ENCODE data around the gene APBB1IP.

APBB1IP gene

GRCh38 chr10:26481914-26482550 is 43.9 kb downstream of the APBB1IP start:
- no peaks in the 10 kb centered on the region for H3K9me2 ChIP-seq (replicated peaks; ENCODE audit: insufficient read depth, low read length)
- no peaks in the 10 kb centered on the region for H3K27me3 ChIP-seq (ENCODE audit: low read length)
- H3K9ac ChIP-seq (ENCODE audit: low read length): peak overlapping the region; percentile 49
- no peak overlapping the region for H2AFZ ChIP-seq (ENCODE audit: low read depth, low read length, severe bottlenecking)
- H3K79me2 ChIP-seq (ENCODE audit: insufficient read depth, low read length): peaks cover 91% of the 10 kb centered on the region
- peak overlapping the region; percentile 98 for H3K4me2 ChIP-seq (ENCODE audit: low read depth, low read length, poor library complexity, severe bottlenecking)
- peaks cover 51% of the 10 kb centered on the region for H3F3A ChIP-seq (ENCODE audit: insufficient read depth)
- no peaks in the 10 kb centered on the region for H3K9me3 ChIP-seq (ENCODE audit: insufficient read depth, low read length)
- H3K36me3 ChIP-seq (ENCODE audit: low read length): no peaks in the 10 kb centered on the region
- H3K4me3 ChIP-seq (ENCODE audit: insufficient read depth, low read length, poor library complexity, severe bottlenecking): peak overlapping the region; percentile 50
- no peaks in the 10 kb centered on the region for H4K20me1 ChIP-seq (ENCODE audit: low read depth, low read length)
- no peak for TF ChIP-seq EZH2phosphoT487 (conservative IDR thresholded peaks at IDR 0.05; ENCODE audit: low read length)
- TF ChIP-seq CTCF (IDR thresholded peaks at IDR 0.05; ENCODE audit: insufficient read depth, low read length, poor library complexity, severe bottlenecking): no peak
- peak overlapping the region; percentile 99 for H3K27ac ChIP-seq (ENCODE audit: low read depth, low read length)

- H3K9me3 ChIP-seq (ENCODE audit: insufficient read depth, low read length): no peaks in the 10 kb centered on the region
- no peak overlapping the region for H3K4me3 ChIP-seq (ENCODE audit: insufficient read depth, low read length, poor library complexity, severe bottlenecking)
- no peak for TF ChIP-seq EZH2phosphoT487 (conservative IDR thresholded peaks at IDR 0.05; ENCODE audit: low read length)
- TF ChIP-seq CTCF (IDR thresholded peaks at IDR 0.05; ENCODE audit: insufficient read depth, low read length, poor library complexity, severe bottlenecking): no peak
- peak overlapping the region; percentile 99 for H3K27ac ChIP-seq (ENCODE audit: low read depth, low read length)
- H3K79me2 ChIP-seq (ENCODE audit: insufficient read depth, low read length): peaks cover 91% of the 10 kb centered on the region
- no peaks in the 10 kb centered on the region for H3K9me2 ChIP-seq (replicated peaks; ENCODE audit: insufficient read depth, low read length)
- H2AFZ ChIP-seq (ENCODE audit: low read depth, low read length, severe bottlenecking): no peak overlapping the region
- peak overlapping the region; percentile 98 for H3K4me2 ChIP-seq (ENCODE audit: low read depth, low read length, poor library complexity, severe bottlenecking)
- peaks cover 36% of the 10 kb centered on the region for H3F3A ChIP-seq (ENCODE audit: insufficient read depth)
- H4K20me1 ChIP-seq (ENCODE audit: low read depth, low read length): no peaks in the 10 kb centered on the region
- H3K27me3 ChIP-seq (ENCODE audit: low read length): no peaks in the 10 kb centered on the region
- no peak overlapping the region for H3K9ac ChIP-seq (ENCODE audit: low read length)
- no peaks in the 10 kb centered on the region; the same call in 1 of the 2 replicates for H3K36me3 ChIP-seq (ENCODE audit: low read length)
Measured at GRCh38 chr10:26483554-26483953, 45.4 kb downstream of the APBB1IP start.

GRCh38 chr10:26485150-26485941 is 47.2 kb downstream of the APBB1IP start:
- TF ChIP-seq EZH2phosphoT487 (conservative IDR thresholded peaks at IDR 0.05; ENCODE audit: low read length) (no peak), CTCF (IDR thresholded peaks at IDR 0.05; ENCODE audit: insufficient read depth, low read length, poor library complexity, severe bottlenecking) (no peak)
- peaks cover 97% of the 10 kb centered on the region for H3K79me2 ChIP-seq (ENCODE audit: insufficient read depth, low read length)
- no peaks in the 10 kb centered on the region for H3K9me3 ChIP-seq (ENCODE audit: insufficient read depth, low read length)
- no peak overlapping the region for H3K4me3 ChIP-seq (ENCODE audit: insufficient read depth, low read length, poor library complexity, severe bottlenecking)
- no peaks in the 10 kb centered on the region for H3K9me2 ChIP-seq (replicated peaks; ENCODE audit: insufficient read depth, low read length)
- H3F3A ChIP-seq (ENCODE audit: insufficient read depth): peaks cover 22% of the 10 kb centered on the region
- peak overlapping the region; percentile 6; the same call in 1 of the 2 replicates for H3K27ac ChIP-seq (ENCODE audit: low read depth, low read length)
- no peak overlapping the region for H3K9ac ChIP-seq (ENCODE audit: low read length)
- H3K27me3 ChIP-seq (ENCODE audit: low read length): no peaks in the 10 kb centered on the region
- H3K36me3 ChIP-seq (ENCODE audit: low read length): no peaks in the 10 kb centered on the region; the same call in 1 of the 2 replicates
- H4K20me1 ChIP-seq (ENCODE audit: low read depth, low read length): no peaks in the 10 kb centered on the region
- H3K4me2 ChIP-seq (ENCODE audit: low read depth, low read length, poor library complexity, severe bottlenecking): no peak overlapping the region
- no peak overlapping the region for H2AFZ ChIP-seq (ENCODE audit: low read depth, low read length, severe bottlenecking)
